Ectodermal cell (in vitro differentiated cells): ENCODE measurements around the gene MYO1F.

Experiments
- H3K27ac ChIP-seq: 2 replicates; pipeline ENCODE4 v1.7.0; 2013; ENCODE audit warnings: mild to moderate bottlenecking, low read depth, low read length; ENCODE audit not compliant: insufficient read depth, poor library complexity, severe bottlenecking
- H3K27me3 ChIP-seq: 2 replicates; pipeline ENCODE4 v1.7.0; 2013; ENCODE audit warnings: mild to moderate bottlenecking, low read length; ENCODE audit not compliant: insufficient read depth, control insufficient read depth, poor library complexity, severe bottlenecking
- H3K36me3 ChIP-seq: one replicate; pipeline ENCODE4 v1.7.0; 2013; ENCODE audit warnings: low read length; ENCODE audit not compliant: control insufficient read depth, insufficient read depth
- H3K4me1 ChIP-seq: one replicate; pipeline ENCODE4 v1.7.0; 2013; ENCODE audit warnings: low read length; ENCODE audit not compliant: control insufficient read depth, insufficient read depth
- H3K4me3 ChIP-seq: 2 replicates; pipeline ENCODE4 v1.7.0; 2013; ENCODE audit warnings: low read depth, low read length, control low read depth; ENCODE audit not compliant: insufficient read depth
- H3K9me3 ChIP-seq: 2 replicates; pipeline ENCODE4 v1.7.0; 2013; ENCODE audit warnings: mild to moderate bottlenecking, low read length, moderate library complexity; ENCODE audit not compliant: control insufficient read depth
- WGBS, 2 experiments: methylation state at CpG; one replicate each; pipeline ENCODE4 v1.1.7; 2013; ENCODE audit warnings: missing lambda C conversion rate in 2 of 2; 5-methylcytosine and 5-hydroxymethylcytosine counted together

Gene MYO1F

DNA sequence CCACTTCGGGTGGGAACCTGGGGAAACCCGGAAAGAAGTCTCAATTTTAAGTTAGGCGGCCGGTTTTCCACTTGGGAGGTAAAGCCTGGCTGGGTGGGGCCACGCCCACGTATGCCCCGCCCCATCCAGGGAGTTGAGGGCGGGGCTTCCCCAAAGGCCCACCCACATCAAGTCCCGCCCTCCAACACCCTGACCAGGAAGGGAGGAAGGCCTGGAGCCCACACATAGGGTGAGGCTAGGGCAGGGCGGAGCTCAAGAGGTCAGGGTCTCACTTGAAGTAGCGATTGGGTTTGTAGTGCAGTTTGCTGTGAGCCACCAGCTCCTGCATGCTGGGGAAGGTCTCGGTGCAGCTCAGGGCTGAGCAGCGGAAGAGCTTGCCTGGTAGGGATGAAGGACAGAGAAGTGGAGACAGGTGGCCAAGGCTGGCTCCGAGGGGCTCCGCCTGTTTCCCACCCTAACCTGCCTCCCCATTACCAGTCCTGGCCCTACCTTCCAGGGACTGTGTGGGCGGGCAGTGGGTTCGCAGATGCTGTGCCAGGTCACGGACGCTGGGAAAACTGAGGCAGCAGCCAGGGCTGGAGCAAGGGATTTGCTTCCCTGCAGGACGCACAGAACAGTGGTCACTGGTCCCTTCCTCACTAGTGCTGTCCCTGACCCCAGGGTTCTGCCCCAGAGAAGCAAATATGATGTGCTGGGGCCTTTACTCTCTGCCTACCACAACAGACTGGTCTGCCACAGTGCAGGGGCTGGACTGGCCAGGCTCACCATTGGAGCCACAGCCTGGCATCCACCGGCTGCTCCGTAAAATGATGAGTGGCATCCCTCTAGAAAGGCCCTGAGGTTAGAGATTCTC lies 64.9 kb downstream of the MYO1F start:
- peaks cover 9% of the 10 kb centered on the region for H3K4me1 ChIP-seq
- peaks cover 6% of the 10 kb centered on the region for H3K36me3 ChIP-seq
- H3K27ac ChIP-seq, result no peak overlapping the region
- H3K27me3 ChIP-seq, result no peaks in the 10 kb centered on the region
- peak overlapping the region; percentile 71 for H3K4me3 ChIP-seq
- 88 to 91% methylated on average over 22 of the region's 22 CpGs for WGBS, 2 experiments
- H3K9me3 ChIP-seq, result no peaks in the 10 kb centered on the region

GRCh38 chr19:8511573-8512101 lies 65.6 kb downstream of the MYO1F start:
- H3K27me3 ChIP-seq, result no peaks in the 10 kb centered on the region
- H3K36me3 ChIP-seq, result peaks cover 6% of the 10 kb centered on the region
- H3K27ac ChIP-seq, result no peak overlapping the region
- no peak overlapping the region for H3K4me3 ChIP-seq
- H3K4me1 ChIP-seq, result peaks cover 9% of the 10 kb centered on the region
- H3K9me3 ChIP-seq, result no peaks in the 10 kb centered on the region
- 94 to 95% methylated on average over 45 of the region's 45 CpGs for WGBS, 2 experiments

DNA sequence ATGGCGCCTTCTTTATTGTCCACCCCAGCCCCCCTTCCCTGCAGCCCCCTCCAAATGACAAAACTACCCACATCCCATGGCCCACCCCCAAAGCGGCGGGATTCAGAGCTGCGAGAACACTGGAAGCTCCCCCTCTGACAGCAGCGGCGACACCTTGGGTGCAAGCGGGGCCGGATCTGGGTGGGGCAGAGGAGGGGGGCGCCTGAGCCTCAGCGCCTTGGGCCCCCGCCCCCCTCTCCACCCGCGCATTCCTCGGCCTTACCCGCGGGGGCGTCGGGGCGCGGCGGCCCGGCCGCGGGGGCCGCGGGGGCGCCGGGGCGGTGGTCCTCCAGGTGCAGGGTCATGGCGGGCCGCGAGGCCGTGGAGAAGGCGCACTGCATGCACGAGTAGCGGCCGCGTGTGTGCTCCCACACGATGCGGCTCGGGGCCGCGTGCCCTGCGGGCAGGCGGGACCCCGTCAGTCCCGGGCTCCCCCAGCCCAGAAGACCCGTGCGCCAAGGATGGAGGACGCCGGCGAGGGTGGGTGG lies 66.6 kb downstream of the MYO1F start:
- 92 to 96% methylated on average over 52 of the region's 52 CpGs for WGBS, 2 experiments
- H3K27ac ChIP-seq, result no peak overlapping the region
- H3K36me3 ChIP-seq, result peaks cover 6% of the 10 kb centered on the region
- H3K9me3 ChIP-seq, result no peaks in the 10 kb centered on the region
- H3K4me1 ChIP-seq, result peaks cover 14% of the 10 kb centered on the region
- no peak overlapping the region for H3K4me3 ChIP-seq
- H3K27me3 ChIP-seq, result no peaks in the 10 kb centered on the region

DNA sequence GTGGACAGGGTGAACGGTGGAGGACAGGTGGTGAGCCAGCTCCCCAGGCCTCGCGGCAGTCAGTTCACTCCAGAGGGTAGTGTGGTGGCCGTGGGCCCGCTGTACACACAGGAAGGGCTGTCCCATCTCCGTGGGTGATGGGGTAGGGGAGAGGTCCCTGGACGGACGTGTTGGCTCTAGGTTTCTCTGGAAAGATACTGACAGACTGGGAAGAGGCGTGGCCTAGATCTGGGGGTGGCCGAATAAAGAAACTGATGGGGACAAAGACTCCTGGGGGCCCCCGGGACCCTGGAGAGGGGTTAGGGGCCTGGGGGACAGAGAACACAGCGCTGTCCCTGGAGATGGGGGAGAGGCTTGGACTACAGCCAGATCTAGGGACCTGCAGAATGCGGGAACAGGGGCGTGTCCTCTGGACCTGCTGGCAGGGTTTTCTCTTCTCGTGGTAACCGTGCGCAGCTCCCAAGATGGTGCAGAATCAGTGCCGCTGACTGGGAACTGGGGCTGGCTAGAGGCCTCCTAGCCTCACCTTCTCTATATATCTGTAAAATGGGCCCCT lies 70.8 kb downstream of the MYO1F start:
- H3K27ac ChIP-seq, result peak overlapping the region; percentile 73
- peaks cover 6% of the 10 kb centered on the region for H3K36me3 ChIP-seq
- peak overlapping the region; percentile 55 for H3K4me3 ChIP-seq
- H3K27me3 ChIP-seq, result no peaks in the 10 kb centered on the region
- peaks cover 10% of the 10 kb centered on the region for H3K4me1 ChIP-seq
- no peaks in the 10 kb centered on the region for H3K9me3 ChIP-seq
- WGBS, 2 experiments, result 45 to 46% methylated on average over 18 of the region's 18 CpGs

- H3K9me3 ChIP-seq, result no peaks in the 10 kb centered on the region
- no peaks in the 10 kb centered on the region for H3K27me3 ChIP-seq
- peak overlapping the region; percentile 73 for H3K27ac ChIP-seq
- peaks cover under 1% of the 10 kb centered on the region for H3K36me3 ChIP-seq
- H3K4me1 ChIP-seq, result peaks cover 10% of the 10 kb centered on the region
- H3K4me3 ChIP-seq, result peak overlapping the region; percentile 55
- WGBS, 2 experiments, result 1 to 2% methylated on average over 56 of the region's 56 CpGs
These were observed 71.4 kb downstream of the MYO1F start for GRCh38 chr19:8505680-8506401.

- WGBS, 2 experiments, result 88 to 89% methylated on average over 6 of the region's 6 CpGs
- Histone ChIP-seq H3K4me3 (no peak overlapping the region), H3K4me1 (peaks cover 18% of the 10 kb centered on the region), H3K9me3 (no peaks in the 10 kb centered on the region), H3K27me3 (no peaks in the 10 kb centered on the region), H3K36me3 (no peaks in the 10 kb centered on the region), H3K27ac (no peak overlapping the region)
These were observed 72.3 kb downstream of the MYO1F start for GRCh38 chr19:8504919-8505318.

GRCh38 chr19:8504171-8504570 lies 73.1 kb downstream of the MYO1F start:
- Histone ChIP-seq H3K36me3 (no peaks in the 10 kb centered on the region), H3K27ac (no peak overlapping the region), H3K4me1 (peaks cover 26% of the 10 kb centered on the region), H3K4me3 (no peak overlapping the region), H3K9me3 (no peaks in the 10 kb centered on the region), H3K27me3 (no peaks in the 10 kb centered on the region)
- 82 to 86% methylated on average over 7 of the region's 7 CpGs for WGBS, 2 experiments

DNA sequence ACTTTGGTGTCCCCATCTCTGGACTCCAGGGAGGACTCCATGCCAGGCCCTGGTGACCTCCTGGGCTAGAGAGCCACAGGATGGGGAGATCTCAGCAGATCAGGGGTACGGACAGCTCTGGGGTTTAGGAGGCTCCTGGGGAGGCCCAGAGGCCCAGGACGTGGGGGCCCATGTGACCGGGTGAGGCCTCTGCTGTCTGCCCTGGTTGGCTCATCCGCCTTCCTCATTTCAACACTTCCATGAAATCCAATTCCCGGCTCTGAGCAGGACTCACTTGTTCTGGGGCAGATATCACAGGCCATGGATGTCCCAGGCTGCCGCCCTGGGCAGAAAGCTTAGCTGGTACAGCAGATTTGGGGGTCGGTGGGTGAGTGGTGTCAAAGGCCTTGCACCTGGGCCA lies 73.7 kb downstream of the MYO1F start:
- H3K27ac ChIP-seq, result no peak overlapping the region
- no peaks in the 10 kb centered on the region for H3K9me3 ChIP-seq
- H3K4me3 ChIP-seq, result no peak overlapping the region
- H3K27me3 ChIP-seq, result no peaks in the 10 kb centered on the region
- H3K4me1 ChIP-seq, result peaks cover 32% of the 10 kb centered on the region
- no peaks in the 10 kb centered on the region for H3K36me3 ChIP-seq
- WGBS, 2 experiments, result 92 to 96% methylated on average over 7 of the region's 7 CpGs

DNA sequence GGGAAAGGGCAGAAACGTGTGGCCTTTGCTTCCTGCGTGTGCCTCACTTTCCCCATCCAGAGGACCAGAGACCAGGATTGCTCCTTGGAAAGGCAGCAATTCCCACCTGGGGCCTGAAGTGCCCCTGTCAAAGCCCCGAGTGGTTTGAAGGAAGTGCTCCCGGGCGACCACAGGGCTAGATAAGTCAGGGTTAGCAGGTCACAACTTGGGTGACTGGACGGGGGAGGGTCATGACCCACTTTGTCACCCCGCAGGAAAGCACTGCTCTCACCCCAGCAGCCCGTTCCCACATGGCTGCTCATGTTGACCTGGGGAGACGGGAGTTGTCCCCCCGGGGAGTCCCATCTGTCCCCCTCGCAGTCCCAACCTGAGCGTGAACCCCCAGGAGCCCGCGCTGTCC lies 75.3 kb downstream of the MYO1F start:
- Histone ChIP-seq H3K27me3 (no peaks in the 10 kb centered on the region), H3K4me1 (peaks cover 39% of the 10 kb centered on the region), H3K9me3 (no peaks in the 10 kb centered on the region), H3K27ac (no peak overlapping the region), H3K36me3 (no peaks in the 10 kb centered on the region), H3K4me3 (no peak overlapping the region)
- 87 to 88% methylated on average over 14 of the region's 14 CpGs for WGBS, 2 experiments

DNA sequence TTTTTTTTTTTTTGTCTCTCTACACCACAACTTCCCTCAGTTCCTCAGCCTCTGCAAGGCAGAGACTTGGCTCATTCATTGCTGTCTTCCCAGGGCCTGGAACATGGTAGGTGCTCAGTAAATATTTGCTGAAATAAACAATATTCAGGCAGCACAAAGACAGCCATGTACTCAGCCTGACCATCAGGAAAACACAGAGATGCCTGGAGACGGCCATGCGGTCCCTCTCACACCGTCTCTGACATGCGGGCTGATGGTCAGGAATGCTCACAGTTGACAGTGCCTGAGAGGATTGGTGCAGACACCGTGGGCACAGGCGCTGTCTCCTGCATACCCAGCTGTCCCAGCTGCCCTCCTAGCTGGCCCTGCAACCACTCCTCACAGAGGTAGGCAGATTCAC lies 75.7 kb downstream of the MYO1F start:
- H3K36me3 ChIP-seq, result no peaks in the 10 kb centered on the region
- WGBS, 2 experiments, result 87 to 91% methylated on average over 6 of the region's 6 CpGs

More for the DNA sequence above, 75.7 kb downstream of the MYO1F start:
- Histone ChIP-seq H3K4me3 (no peak overlapping the region), H3K4me1 (peaks cover 38% of the 10 kb centered on the region), H3K27ac (no peak overlapping the region), H3K27me3 (no peaks in the 10 kb centered on the region), H3K9me3 (no peaks in the 10 kb centered on the region)
